Activated naive CD4-positive, alpha-beta T cell treated with anti-CD3 and anti-CD28 coated beads, Interleukin-2, amount 50 U/mL, for 24 hours (primary cell): Measurements from ENCODE around the gene MMP20.

Experiments
- H3K27ac Mint-ChIP-seq: one replicate; pipeline ENCODE4 v1.8.0; 2021; ENCODE audit warnings: mild to moderate bottlenecking, mixed read lengths
- H3K27me3 Mint-ChIP-seq: one replicate; pipeline ENCODE4 v1.8.0; 2021; ENCODE audit warnings: mixed read lengths
- H3K36me3 Mint-ChIP-seq: one replicate; pipeline ENCODE4 v1.8.0; 2021; ENCODE audit warnings: mixed read lengths
- H3K4me1 Mint-ChIP-seq: one replicate; pipeline ENCODE4 v1.8.0; 2021; ENCODE audit warnings: mixed read lengths
- H3K4me3 Mint-ChIP-seq: one replicate; pipeline ENCODE4 v1.8.0; 2021; ENCODE audit warnings: mild to moderate bottlenecking, mixed read lengths
- H3K9me3 Mint-ChIP-seq: one replicate; pipeline ENCODE4 v1.8.0; 2021; ENCODE audit warnings: mixed read lengths

The MMP20 gene

GRCh38 chr11:102613450-102613849 lies 11.7 kb downstream of the MMP20 start:
- Mint-ChIP-seq H3K9me3 (no peaks in the 10 kb centered on the region), H3K27ac (no peak overlapping the region), H3K27me3 (no peaks in the 10 kb centered on the region), H3K36me3 (no peaks in the 10 kb centered on the region), H3K4me3 (no peak overlapping the region), H3K4me1 (no peaks in the 10 kb centered on the region)

- Mint-ChIP-seq H3K4me3 (no peak overlapping the region), H3K4me1 (no peaks in the 10 kb centered on the region), H3K27me3 (no peaks in the 10 kb centered on the region), H3K36me3 (no peaks in the 10 kb centered on the region), H3K27ac (no peak overlapping the region), H3K9me3 (no peaks in the 10 kb centered on the region)
Measured at GRCh38 chr11:102611291-102611690, 13.8 kb downstream of the MMP20 start.

DNA sequence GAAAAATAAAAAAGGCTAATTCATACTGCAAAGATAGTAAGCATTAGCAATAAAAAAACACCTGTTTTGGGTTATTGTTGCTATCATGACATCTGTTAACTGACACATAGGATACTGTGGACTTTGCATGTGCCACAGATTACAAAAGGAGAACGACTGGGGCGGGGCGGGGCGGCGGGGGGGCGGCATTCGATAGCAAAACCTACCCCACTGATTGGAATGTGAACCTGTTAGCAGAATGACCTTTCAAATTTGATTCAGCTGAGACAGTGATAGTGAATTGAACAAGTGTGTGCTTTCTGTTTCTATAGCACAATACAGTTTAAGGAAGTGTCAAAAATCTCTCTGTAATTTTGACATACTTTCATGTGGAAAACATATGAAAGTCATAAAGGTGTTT lies 14.9 kb downstream of the MMP20 start:
- Mint-ChIP-seq H3K27me3 (peaks cover 1% of the 10 kb centered on the region), H3K4me3 (no peak overlapping the region), H3K36me3 (peaks cover 2% of the 10 kb centered on the region), H3K27ac (no peak overlapping the region), H3K4me1 (no peaks in the 10 kb centered on the region), H3K9me3 (no peaks in the 10 kb centered on the region)

GRCh38 chr11:102608699-102609098 lies 16.4 kb downstream of the MMP20 start:
- H3K4me3 Mint-ChIP-seq, result no peak overlapping the region
- H3K36me3 Mint-ChIP-seq, result peaks cover 2% of the 10 kb centered on the region
- no peak overlapping the region for H3K27ac Mint-ChIP-seq
- no peaks in the 10 kb centered on the region for H3K9me3 Mint-ChIP-seq
- H3K4me1 Mint-ChIP-seq, result no peaks in the 10 kb centered on the region
- H3K27me3 Mint-ChIP-seq, result peaks cover 1% of the 10 kb centered on the region

- Mint-ChIP-seq H3K9me3 (no peaks in the 10 kb centered on the region), H3K4me3 (no peak overlapping the region), H3K27me3 (peaks cover 1% of the 10 kb centered on the region), H3K4me1 (peaks cover 14% of the 10 kb centered on the region), H3K36me3 (peaks cover 2% of the 10 kb centered on the region), H3K27ac (no peak overlapping the region)
Measured at GRCh38 chr11:102604875-102605274, 20.3 kb downstream of the MMP20 start.

GRCh38 chr11:102604011-102604410 lies 21.1 kb downstream of the MMP20 start:
- Mint-ChIP-seq H3K27ac (no peak overlapping the region), H3K9me3 (no peaks in the 10 kb centered on the region), H3K4me3 (no peak overlapping the region), H3K4me1 (peaks cover 22% of the 10 kb centered on the region), H3K36me3 (peaks cover 2% of the 10 kb centered on the region), H3K27me3 (peaks cover 1% of the 10 kb centered on the region)

GRCh38 chr11:102603576-102603975 lies 21.6 kb downstream of the MMP20 start:
- peaks cover 2% of the 10 kb centered on the region for H3K36me3 Mint-ChIP-seq
- no peak overlapping the region for H3K4me3 Mint-ChIP-seq
- no peak overlapping the region for H3K27ac Mint-ChIP-seq

GRCh38 chr11:102603091-102603490 lies 22.0 kb downstream of the MMP20 start:
- peaks cover 1% of the 10 kb centered on the region for H3K27me3 Mint-ChIP-seq
- H3K4me1 Mint-ChIP-seq, result peaks cover 30% of the 10 kb centered on the region
- H3K4me3 Mint-ChIP-seq, result no peak overlapping the region
- no peaks in the 10 kb centered on the region for H3K9me3 Mint-ChIP-seq
- peaks cover 2% of the 10 kb centered on the region for H3K36me3 Mint-ChIP-seq
- no peak overlapping the region for H3K27ac Mint-ChIP-seq

More at GRCh38 chr11:102603576-102603975, 21.6 kb downstream of the MMP20 start:
- H3K9me3 Mint-ChIP-seq, result no peaks in the 10 kb centered on the region
- H3K4me1 Mint-ChIP-seq, result peaks cover 27% of the 10 kb centered on the region
- H3K27me3 Mint-ChIP-seq, result peaks cover 1% of the 10 kb centered on the region

DNA sequence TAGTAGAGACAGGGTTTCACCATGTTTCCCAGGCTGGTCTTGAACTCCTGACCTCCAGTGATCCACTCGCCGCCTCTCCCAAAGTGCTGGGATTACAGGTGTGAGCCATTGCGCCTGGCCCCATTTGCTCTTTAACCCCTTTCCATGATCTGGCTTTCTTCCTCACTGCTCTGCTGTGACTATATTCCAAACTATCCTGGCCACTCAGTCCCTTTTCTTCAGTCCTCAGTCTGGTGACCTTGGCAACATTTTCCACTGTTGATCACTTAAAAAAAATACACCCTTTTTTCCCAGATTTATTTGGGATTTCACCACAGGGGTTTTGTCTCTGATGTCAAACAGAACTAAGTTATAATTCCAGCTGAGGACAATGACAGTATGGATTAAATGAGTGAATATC lies 24.5 kb downstream of the MMP20 start:
- H3K27me3 Mint-ChIP-seq, result no peaks in the 10 kb centered on the region
- no peak overlapping the region for H3K27ac Mint-ChIP-seq
- peaks cover 30% of the 10 kb centered on the region for H3K4me1 Mint-ChIP-seq
- peaks cover 2% of the 10 kb centered on the region for H3K36me3 Mint-ChIP-seq
- no peaks in the 10 kb centered on the region for H3K9me3 Mint-ChIP-seq
- H3K4me3 Mint-ChIP-seq, result no peak overlapping the region

DNA sequence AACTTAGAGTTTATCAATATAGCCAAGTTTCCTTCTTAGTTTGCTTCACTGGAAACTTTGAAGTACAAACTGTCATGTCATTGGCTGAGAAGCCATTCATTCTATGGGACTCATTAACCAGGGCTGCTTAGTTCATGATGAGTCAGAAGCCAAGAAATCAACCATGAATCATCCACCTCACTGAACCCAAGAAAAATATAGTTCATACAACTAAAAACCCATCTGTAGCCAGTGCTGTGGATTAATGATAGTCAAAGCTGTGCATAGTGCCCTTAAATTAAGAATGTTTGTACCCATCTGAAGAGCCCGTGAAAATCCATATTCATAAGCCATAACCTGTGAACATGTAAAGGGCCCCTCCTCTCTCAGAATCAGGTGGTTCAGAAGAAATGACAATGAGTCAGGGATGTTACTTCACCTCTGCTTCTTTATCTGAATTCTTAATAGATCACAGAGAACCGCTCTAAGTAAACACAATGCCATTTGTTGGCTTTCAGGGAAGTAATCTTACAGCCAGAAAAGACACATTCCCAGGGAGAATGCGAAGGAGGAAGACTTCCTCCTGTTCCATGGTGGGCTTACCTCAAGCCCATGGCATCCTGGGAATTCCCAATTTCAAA lies 25.4 kb downstream of the MMP20 start:
- Mint-ChIP-seq H3K27me3 (no peaks in the 10 kb centered on the region), H3K4me1 (peaks cover 30% of the 10 kb centered on the region), H3K4me3 (no peak overlapping the region), H3K9me3 (no peaks in the 10 kb centered on the region), H3K36me3 (peaks cover 2% of the 10 kb centered on the region), H3K27ac (peak overlapping the region; percentile 88)

GRCh38 chr11:102598272-102598671 lies 26.9 kb downstream of the MMP20 start:
- peaks cover 30% of the 10 kb centered on the region for H3K4me1 Mint-ChIP-seq
- no peak overlapping the region for H3K4me3 Mint-ChIP-seq
- H3K9me3 Mint-ChIP-seq, result no peaks in the 10 kb centered on the region
- H3K27ac Mint-ChIP-seq, result no peak overlapping the region
- H3K27me3 Mint-ChIP-seq, result no peaks in the 10 kb centered on the region
- H3K36me3 Mint-ChIP-seq, result peaks cover 2% of the 10 kb centered on the region

DNA sequence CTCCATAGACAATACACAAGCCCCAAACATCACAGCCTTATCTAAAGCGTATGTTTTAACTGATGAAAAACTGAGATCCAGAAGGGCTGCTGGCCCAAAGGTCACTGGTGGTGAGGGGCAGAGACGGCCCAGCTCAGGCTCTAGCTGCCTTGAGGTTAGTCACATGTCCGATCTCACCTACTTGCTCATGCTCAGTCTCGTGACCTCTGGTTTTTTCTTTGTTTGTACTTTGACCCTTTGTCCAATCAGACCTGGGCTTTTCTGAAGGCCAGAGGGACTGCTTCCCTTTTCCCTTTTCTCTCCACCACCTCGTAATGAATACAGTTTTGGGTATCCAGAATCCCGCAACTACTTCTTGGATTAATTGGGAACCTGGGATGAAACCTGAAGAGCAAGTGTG lies 28.6 kb downstream of the MMP20 start:
- peaks cover 2% of the 10 kb centered on the region for H3K36me3 Mint-ChIP-seq
- peaks cover 28% of the 10 kb centered on the region for H3K4me1 Mint-ChIP-seq
- H3K4me3 Mint-ChIP-seq, result no peak overlapping the region
- H3K27me3 Mint-ChIP-seq, result no peaks in the 10 kb centered on the region
- H3K27ac Mint-ChIP-seq, result no peak overlapping the region
- H3K9me3 Mint-ChIP-seq, result no peaks in the 10 kb centered on the region

GRCh38 chr11:102592634-102593581 lies 32.2 kb downstream of the MMP20 start:
- Mint-ChIP-seq H3K4me3 (no peak overlapping the region), H3K27me3 (no peaks in the 10 kb centered on the region), H3K4me1 (peaks cover 10% of the 10 kb centered on the region), H3K27ac (no peak overlapping the region), H3K9me3 (no peaks in the 10 kb centered on the region), H3K36me3 (peaks cover 2% of the 10 kb centered on the region)

- no peak overlapping the region for H3K27ac Mint-ChIP-seq
- H3K36me3 Mint-ChIP-seq, result peaks cover 3% of the 10 kb centered on the region
- no peak overlapping the region for H3K4me3 Mint-ChIP-seq
- H3K4me1 Mint-ChIP-seq, result peaks cover 10% of the 10 kb centered on the region
- H3K9me3 Mint-ChIP-seq, result peaks cover 5% of the 10 kb centered on the region
- no peaks in the 10 kb centered on the region for H3K27me3 Mint-ChIP-seq
Measured at GRCh38 chr11:102592131-102592530, 33.0 kb downstream of the MMP20 start.

DNA sequence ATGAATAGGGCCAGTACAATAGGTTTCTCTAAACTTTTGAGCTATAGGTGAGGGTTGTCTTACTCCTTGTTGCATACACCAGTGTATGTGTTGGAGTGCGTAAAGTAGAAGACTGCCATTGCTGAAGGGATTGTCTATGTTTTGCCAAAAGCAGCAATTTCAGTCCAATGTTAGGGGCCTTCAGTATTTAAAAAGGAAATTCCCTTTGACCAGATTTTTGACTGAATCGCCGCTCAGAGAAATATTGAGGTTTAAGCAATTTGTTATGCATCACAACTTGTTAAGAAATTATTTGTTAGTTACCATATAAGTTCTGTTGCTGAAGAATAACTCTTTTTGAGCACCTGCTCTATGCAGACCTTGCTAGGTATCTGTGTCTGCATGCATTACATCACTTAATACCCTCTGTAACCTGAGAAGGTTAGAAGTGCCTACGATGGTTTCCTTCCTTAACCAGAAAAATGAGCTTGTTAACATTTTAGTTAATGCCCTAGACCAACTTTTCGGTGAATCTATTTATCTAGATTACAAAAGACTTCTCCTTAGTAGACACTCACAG lies 33.9 kb downstream of the MMP20 start:
- peaks cover 6% of the 10 kb centered on the region for H3K9me3 Mint-ChIP-seq
- peaks cover 4% of the 10 kb centered on the region for H3K36me3 Mint-ChIP-seq
- no peak overlapping the region for H3K27ac Mint-ChIP-seq
- H3K4me3 Mint-ChIP-seq, result no peak overlapping the region
- H3K4me1 Mint-ChIP-seq, result peaks cover 10% of the 10 kb centered on the region
- no peaks in the 10 kb centered on the region for H3K27me3 Mint-ChIP-seq
